ENCODE results near the gene KIF3B. TPM values are rescaled to one million over a fixed set of nuclear protein-coding genes. Genes with fewer than 3 reads are reported as not detected.
A peak's percentile ranks its signal among the peaks of the same experiment; 100 is the strongest.
"Not testable (repeated sequence)": the region's sequence is repeated elsewhere in the genome, so short reads cannot be mapped to it uniquely, and the experiment has no call there.

KIF3B gene
- total and polyA plus RNA-seq, 10 of the 15 experiments (the other 5 are each of a cell fraction or from before 2014, with no cell fraction given), result 7.4 to 37.3 (median 25.9) TPM

- Histone ChIP-seq H3K27me3 (replicated peaks in 1 of 2; ENCODE audit: control insufficient read depth in 2 of 2, insufficient read depth in 2 of 2, low read length in 1 of 2) (no peaks in the 10 kb centered on the region), H3K36me3 (ENCODE audit: control insufficient read depth in 2 of 2, insufficient read depth in 2 of 2, low read length in 1 of 2) (peaks cover 4 to 21% of the 10 kb centered on the region in 2 experiments), H3K9ac (ENCODE audit: control insufficient read depth, insufficient read depth, low read length) (no peak overlapping the region), H3K27ac (ENCODE audit: control insufficient read depth, insufficient read depth) (no peak overlapping the region), H3K4me2 (ENCODE audit: control insufficient read depth, insufficient read depth) (no peak overlapping the region), H4K20me1 (ENCODE audit: control insufficient read depth, insufficient read depth) (no peaks in the 10 kb centered on the region), H3K4me1 (ENCODE audit: control insufficient read depth, insufficient read depth, low read length) (no peaks in the 10 kb centered on the region; the same call in 1 of the 2 replicates), H3K79me2 (ENCODE audit: control insufficient read depth, insufficient read depth, low read length) (no peaks in the 10 kb centered on the region), H3K4me3 (no peak overlapping the region), H2AFZ (ENCODE audit: control insufficient read depth, low read depth, low read length) (no peak overlapping the region), H3K9me3 (replicated peaks; ENCODE audit: control insufficient read depth, insufficient read depth, low read length) (no peaks in the 10 kb centered on the region)
- in situ Hi-C loops (cut with MboI), result no loop called here
- DNase-seq (ENCODE audit: low read depth, low spot score), result no peak
- FAIRE-seq, result peak; percentile 64
- intact Hi-C loops (cut with micrococcal nuclease; ENCODE audit: unreplicated experiment), result no loop called here
- ChIA-PET CTCF (interaction anchor here (1.5 kb wide), 1 partner anchor 36 kb away, joined by 4 read pairs; no protein-coding TSS in a partner anchor), RAD21 (ENCODE audit: unreplicated experiment) (interaction anchor here (0.7 to 1.4 kb wide), 2 partner anchors 36 to 45 kb away, joined by 3 read pairs; no protein-coding TSS in a partner anchor), SMC1A (ENCODE audit: uncharacterized antibody, unreplicated experiment) (interaction anchor here (0.6 to 1.8 kb wide), 4 partner anchors 35 to 118 kb away, joined by 3 to 6 read pairs (median 3); no protein-coding TSS in a partner anchor), POLR2A (interaction anchor here (1.1 kb wide), 1 partner anchor 12 kb away, joined by 3 read pairs; no protein-coding TSS in a partner anchor)
- BruUV-seq (replicated peaks), result no TSS peak
- ATAC-seq, result peak; percentile 57
- 0% methylated on average over 1 of the region's 1 CpG for WGBS (ENCODE audit: insufficient coverage, insufficient replicate concordance, low lambda C conversion rate, missing lambda C conversion rate)
- no peak for TF ChIP-seq BCLAF1 (IDR thresholded peaks at IDR 0.05)
- TF ChIP-seq POLR2AphosphoS2 (IDR thresholded peaks at IDR 0.05; ENCODE audit: low read depth, low read length), result no peak
- TF ChIP-seq NR2F1 (conservative IDR thresholded peaks at IDR 0.05), result no peak
- no peak for TF ChIP-seq PAX5 (IDR thresholded peaks at IDR 0.05; ENCODE audit: borderline replicate concordance, low read depth, low read length)
- TF ChIP-seq SPI1 (IDR thresholded peaks at IDR 0.05; ENCODE audit: borderline replicate concordance, insufficient read depth, low read depth, low read length), result peak; percentile 55; the same call in 1 of the 2 replicates
- TF ChIP-seq IKZF2 (IDR thresholded peaks at IDR 0.05), result no peak
- no peak for TF ChIP-seq CEBPB (IDR thresholded peaks at IDR 0.05; ENCODE audit: borderline replicate concordance in 1 of 2, low read depth in 2 of 2, low read length in 2 of 2)
- TF ChIP-seq JUNB (IDR thresholded peaks at IDR 0.05), result peak; percentile 19; the same call in 1 of the 2 replicates
Observed at GRCh38 chr20:32321390-32321789, 43.9 kb downstream of the KIF3B start.

GRCh38 chr20:32322260-32322659 is 44.8 kb downstream of the KIF3B start:
- H3K79me2 ChIP-seq (ENCODE audit: control insufficient read depth, insufficient read depth, low read length); BruUV-seq (replicated peaks); intact Hi-C loops (cut with micrococcal nuclease; ENCODE audit: unreplicated experiment); H3K9me3 ChIP-seq (replicated peaks; ENCODE audit: control insufficient read depth, insufficient read depth, low read length); H3K9ac ChIP-seq (ENCODE audit: control insufficient read depth, insufficient read depth, low read length); FAIRE-seq; H4K20me1 ChIP-seq (ENCODE audit: control insufficient read depth, insufficient read depth); H3K27me3 ChIP-seq (replicated peaks in 1 of 2; ENCODE audit: control insufficient read depth in 2 of 2, insufficient read depth in 2 of 2, low read length in 1 of 2); DNase-seq (ENCODE audit: low read depth, low spot score); H3K27ac ChIP-seq (ENCODE audit: control insufficient read depth, insufficient read depth); H3K4me1 ChIP-seq (ENCODE audit: control insufficient read depth, insufficient read depth, low read length); H3K4me3 ChIP-seq; in situ Hi-C loops (cut with MboI); H3K4me2 ChIP-seq (ENCODE audit: control insufficient read depth, insufficient read depth); POLR2A ChIA-PET; H2AFZ ChIP-seq (ENCODE audit: control insufficient read depth, low read depth, low read length); ATAC-seq: not testable (repeated sequence)
- ChIA-PET SMC1A (ENCODE audit: uncharacterized antibody, unreplicated experiment) (interaction anchor here (1.3 kb wide), 1 partner anchor 43 kb away, joined by 3 read pairs; no protein-coding TSS in a partner anchor), CTCF (interaction anchor here (1.5 kb wide), 1 partner anchor 37 kb away, joined by 4 read pairs; no protein-coding TSS in a partner anchor), RAD21 (ENCODE audit: unreplicated experiment) (interaction anchor here (1.4 kb wide), 1 partner anchor 37 kb away, joined by 3 read pairs; no protein-coding TSS in a partner anchor)
- over 99% methylated on average over 12 of the region's 12 CpGs for WGBS (ENCODE audit: insufficient coverage, insufficient replicate concordance, low lambda C conversion rate, missing lambda C conversion rate)
- H3K36me3 ChIP-seq (ENCODE audit: control insufficient read depth in 2 of 2, insufficient read depth in 2 of 2, low read length in 1 of 2), result peaks cover 0 to 19% of the 10 kb centered on the region in 2 experiments; a peak in 3 of 4 replicates
